Psoas muscle (tissue), 8 donors: ENCODE data around the gene GPC6. TPM values are rescaled to one million over a fixed set of nuclear protein-coding genes. Genes with fewer than 3 reads are reported as not detected.

Experiments
- ATAC-seq, 4 donors: fragments of 200-7000 bp; cut with Tn5 transposase; one replicate each; pipeline ENCODE4 v1.9.1; 2020; ENCODE audit warnings: moderate library complexity in 3 of 4, mild to moderate bottlenecking in 2 of 4
- DNase-seq, 2 donors: peaks; one replicate each; pipeline ENCODE4 v3.0.0-alpha.2; 2020
- H3K27ac ChIP-seq: fragments of 200-600 bp; one replicate; pipeline ENCODE4 v1.8.0; 2022
- H3K27me3 ChIP-seq, 3 donors: fragments of 200-600 bp in 1 of 3; one replicate each; pipeline versions ENCODE4 v1.6.1 to v1.8.0; 2013 to 2022; ENCODE audit warnings: low read length in 2 of 3, mild to moderate bottlenecking in 2 of 3, moderate library complexity in 1 of 3; ENCODE audit not compliant: insufficient read depth in 3 of 3
- H3K36me3 ChIP-seq, 2 donors: fragments of 200-600 bp in 1 of 2; one replicate each; pipeline versions ENCODE4 v1.6.1 to v1.8.0; 2013 to 2022; ENCODE audit warnings: low read depth in 1 of 2, mild to moderate bottlenecking in 1 of 2, moderate library complexity in 1 of 2; ENCODE audit not compliant: insufficient read depth in 1 of 2
- H3K4me1 ChIP-seq: fragments of 200-600 bp; one replicate; pipeline ENCODE4 v1.8.0; 2022
- H3K4me3 ChIP-seq: fragments of 200-600 bp; one replicate; pipeline ENCODE4 v1.8.0; 2022; ENCODE audit warnings: mild to moderate bottlenecking
- H3K9me3 ChIP-seq: fragments of 200-600 bp; one replicate; pipeline ENCODE4 v1.8.0; 2022
- CTCF ChIP-seq: fragments of 200-600 bp; IDR thresholded peaks from one replicate; pipeline ENCODE4 v1.8.0; 2022; ENCODE audit warnings: antibody characterized with exemption
- WGBS, 3 donors: extraction: QIAGEN DNeasy Blood & Tissue Kit; methylation state at CpG; one replicate each; pipeline versions ENCODE4 v1.1.6 to v1.1.7; 2013; 5-methylcytosine and 5-hydroxymethylcytosine counted together
- intact Hi-C, 2 donors: fragments of 100-400 bp; cut with DNase I; formaldehyde crosslinking; loops; one replicate each; pipeline versions ENCODE4 v1.11.0 to v1.14.2; 2022
- polyA plus RNA-seq, 3 donors: library from polyadenylated mRNA; stranded (reverse); fragments of 200-250 nt; gene quantifications; one replicate each; pipeline ENCODE4 v1.2.3, GENCODE V29; 2013
- total RNA-seq, 4 donors: library from RNA; stranded (reverse); fragmentation: NEBNext Ultra II Directional in 2 of 4; extraction: Animal tissue kit (Norgen Biotek cat#: 25700) in 2 of 4; gene quantifications; one replicate each; pipeline versions ENCODE4 v1.2.1 to v1.2.4, GENCODE V29; 2021 to 2023
- donor health status: healthy with polysubstance abuse.
- donor health status: DM: no; HTN: no; CAD: no; lungs with moderate emphysema.
- donor health status: Bipolar disorder and iron deficiency.
- donor health status: healthy.
- donor health status: DM: yes; HTN: yes; CAD: no.
- donor health status: DM: no; HTN: no; CAD: no.
- donor health status: DM: no; HTN: no; CAD: no.
- donor health status: DM: yes; HTN: yes; CAD: no.

Gene GPC6
- total and polyA plus RNA-seq, 7 donors: 0.07 to 3.7 (median 0.57) TPM

- WGBS, 3 donors: 91 to 96% (median 92%) methylated on average over 4 of the region's 4 CpGs
- no peak overlapping the region for H3K27ac ChIP-seq
- H3K4me3 ChIP-seq: no peak overlapping the region
- no peaks in the 10 kb centered on the region for H3K36me3 ChIP-seq
- no peak for ATAC-seq
- intact Hi-C loops: no loop called here
- H3K27me3 ChIP-seq: no peaks in the 10 kb centered on the region
- no peak for DNase-seq
- H3K4me1 ChIP-seq: no peaks in the 10 kb centered on the region
- TF ChIP-seq CTCF: no peak
- H3K9me3 ChIP-seq: no peaks in the 10 kb centered on the region
These were observed 946.8 kb downstream of the GPC6 start for GRCh38 chr13:94173312-94173854.

GRCh38 chr13:94174009-94174408 lies 947.4 kb downstream of the GPC6 start:
- ATAC-seq (no peak), DNase-seq (no peak)
- intact Hi-C loops: no loop called here
- TF ChIP-seq CTCF: no peak
- Histone ChIP-seq H3K4me1 (no peaks in the 10 kb centered on the region), H3K27ac (no peak overlapping the region), H3K4me3 (no peak overlapping the region), H3K27me3 (no peaks in the 10 kb centered on the region), H3K36me3 (no peaks in the 10 kb centered on the region), H3K9me3 (no peaks in the 10 kb centered on the region)

GRCh38 chr13:94175076-94175475 lies 948.5 kb downstream of the GPC6 start:
- intact Hi-C loops: no loop called here

GRCh38 chr13:94176561-94176960 lies 950.0 kb downstream of the GPC6 start:
- H3K27ac ChIP-seq: no peak overlapping the region
- H3K9me3 ChIP-seq: no peaks in the 10 kb centered on the region
- H3K36me3 ChIP-seq: no peaks in the 10 kb centered on the region
- ATAC-seq (no peak), DNase-seq (no peak)
- WGBS, 3 donors: 59 to 67% (median 60%) methylated on average over 4 of the region's 4 CpGs
- no peaks in the 10 kb centered on the region for H3K4me1 ChIP-seq
- no peaks in the 10 kb centered on the region for H3K27me3 ChIP-seq
- TF ChIP-seq CTCF: no peak
- no peak overlapping the region for H3K4me3 ChIP-seq
- intact Hi-C loops: no loop called here

More at GRCh38 chr13:94175076-94175475, 948.5 kb downstream of the GPC6 start:
- no peak for ATAC-seq
- no peaks in the 10 kb centered on the region for H3K4me1 ChIP-seq
- H3K27me3 ChIP-seq: no peaks in the 10 kb centered on the region
- H3K36me3 ChIP-seq: no peaks in the 10 kb centered on the region
- no peak overlapping the region for H3K4me3 ChIP-seq
- H3K9me3 ChIP-seq: no peaks in the 10 kb centered on the region
- no peak for TF ChIP-seq CTCF
- no peak for DNase-seq
- H3K27ac ChIP-seq: no peak overlapping the region
- 85 to 93% (median 91%) methylated on average over 1 of the region's 1 CpG for WGBS, 3 donors

- H3K4me1 ChIP-seq: no peaks in the 10 kb centered on the region
- H3K9me3 ChIP-seq: no peaks in the 10 kb centered on the region
- H3K27me3 ChIP-seq: no peaks in the 10 kb centered on the region
- TF ChIP-seq CTCF: no peak
- H3K4me3 ChIP-seq: no peak overlapping the region
- intact Hi-C loops: no loop called here
- DNase-seq (no peak), ATAC-seq (no peak)
- H3K36me3 ChIP-seq: no peaks in the 10 kb centered on the region
- H3K27ac ChIP-seq: no peak overlapping the region
- 90 to 93% (median 91%) methylated on average over 2 of the region's 2 CpGs for WGBS, 3 donors
These were observed 950.4 kb downstream of the GPC6 start for GRCh38 chr13:94177041-94177440.
